GM12878 (cell line): Measurements from ENCODE around the gene DLG2. TPM values are rescaled to one million over a fixed set of nuclear protein-coding genes. Genes with fewer than 3 reads are reported as not detected.

Experiments used
- ATAC-seq: fragments of 200-7000 bp; cut with Tn5 transposase; 3 replicates; pipeline ENCODE4 v1.9.1; 2020; ENCODE audit warnings: mild to moderate bottlenecking, moderate library complexity
- BruUV-seq: library from RNA; stranded (reverse); fragments of 400-500 nt; replicated peaks from 2 replicates; lab custom pipeline; 2021; lab: Mats Ljungman, UMichigan
- CTCF ChIA-PET: fragments of 300-600 bp; sonication (Branson Sonifier 250); formaldehyde crosslinking; extraction: SDS; loops from one replicate; lab custom pipeline; 2021; ENCODE audit warnings: inconsistent platforms; lab: Yijun Ruan, JAX
- POLR2A ChIA-PET: fragments of 350-600 bp; formaldehyde crosslinking; extraction: SDS; loops from one replicate; lab custom pipeline; 2021; ENCODE audit warnings: inconsistent platforms; lab: Charles Lee
- RAD21 ChIA-PET: fragments of 300-600 bp; sonication (Branson Sonifier 250); formaldehyde crosslinking; loops from one replicate; lab custom pipeline; 2023; ENCODE audit warnings: antibody characterized with exemption; ENCODE audit not compliant: unreplicated experiment; lab: Charles Lee
- SMC1A ChIA-PET: fragments of 300-600 bp; sonication (Branson Sonifier 250); formaldehyde crosslinking; loops from one replicate; lab custom pipeline; 2023; ENCODE audit not compliant: unreplicated experiment, uncharacterized antibody; lab: Charles Lee
- DNase-seq: peaks from one replicate; pipeline ENCODE4 v3.0.0-alpha.2; 2011; ENCODE audit warnings: low read depth, low spot score
- FAIRE-seq: peaks from 3 replicates; lab custom pipeline; 2011; peaks lifted over from hg19 to GRCh38; lab: Jason Lieb, UNC
- H2AFZ ChIP-seq: 2 replicates; pipeline ENCODE4 v1.6.0; 2011; ENCODE audit warnings: low read depth, low read length, control low read depth; ENCODE audit not compliant: control insufficient read depth
- H3K27ac ChIP-seq: 2 replicates; pipeline ENCODE4 v1.5.1; 2011; ENCODE audit warnings: control low read depth; ENCODE audit not compliant: control insufficient read depth, insufficient read depth
- H3K27me3 ChIP-seq, 2 experiments: replicated peaks in 1 of 2; 2 replicates each; pipeline versions ENCODE4 v1.6.0 to v1.6.1; 2011; ENCODE audit warnings: low read length in 1 of 2; ENCODE audit not compliant: control insufficient read depth in 2 of 2, insufficient read depth in 2 of 2
- H3K36me3 ChIP-seq, 2 experiments: 2 replicates each; pipeline ENCODE4 v1.5.1; 2011; ENCODE audit warnings: low read length in 1 of 2; ENCODE audit not compliant: control insufficient read depth in 2 of 2, insufficient read depth in 2 of 2
- H3K4me1 ChIP-seq: 2 replicates; pipeline ENCODE4 v1.6.1; 2011; ENCODE audit warnings: mild to moderate bottlenecking, low read length, moderate library complexity, mixed read lengths; ENCODE audit not compliant: control insufficient read depth, insufficient read depth
- H3K4me2 ChIP-seq: 2 replicates; pipeline ENCODE4 v1.6.0; 2011; ENCODE audit warnings: control low read depth; ENCODE audit not compliant: control insufficient read depth, insufficient read depth
- H3K4me3 ChIP-seq: fragments of 200-600 bp; sonication (generic); 2 replicates; pipeline ENCODE4 v1.5.1; 2016
- H3K79me2 ChIP-seq: 2 replicates; pipeline ENCODE4 v1.6.0; 2011; ENCODE audit warnings: low read length; ENCODE audit not compliant: control insufficient read depth, insufficient read depth
- H3K9ac ChIP-seq: 2 replicates; pipeline ENCODE4 v1.8.0; 2011; ENCODE audit warnings: low read length, control low read depth, mixed read lengths; ENCODE audit not compliant: control insufficient read depth, insufficient read depth
- H3K9me3 ChIP-seq: replicated peaks from 3 replicates; pipeline ENCODE4 v1.5.1; 2011; ENCODE audit warnings: mild to moderate bottlenecking, low read length; ENCODE audit not compliant: control insufficient read depth, insufficient read depth
- H4K20me1 ChIP-seq: 2 replicates; pipeline ENCODE4 v1.6.0; 2011; ENCODE audit not compliant: control insufficient read depth, insufficient read depth
- BMI1 ChIP-seq: fragments of 450-650 bp; IDR thresholded peaks from 2 replicates; pipeline ENCODE4 v1.6.1; 2016; ENCODE audit warnings: mild to moderate bottlenecking, moderate library complexity, borderline replicate concordance
- CHD4 ChIP-seq: fragments of 200-600 bp; sonication (generic); IDR thresholded peaks from 2 replicates; pipeline ENCODE4 v1.6.1; 2016; ENCODE audit warnings: mild to moderate bottlenecking
- NR2F1 ChIP-seq: fragments of 450-650 bp; conservative IDR thresholded peaks from 2 replicates; pipeline ENCODE4 v1.6.1; 2017; ENCODE audit warnings: mild to moderate bottlenecking
- PML ChIP-seq: IDR thresholded peaks from 2 replicates; pipeline ENCODE4 v1.6.1; 2012; ENCODE audit warnings: low read length, inconsistent platforms
- POLR2AphosphoS5 ChIP-seq: IDR thresholded peaks from 2 replicates; pipeline ENCODE4 v1.6.1; 2011; ENCODE audit warnings: mild to moderate bottlenecking, low read length, inconsistent platforms
- RB1 ChIP-seq: fragments of 450-650 bp; formaldehyde crosslinking; IDR thresholded peaks from 2 replicates; pipeline ENCODE4 v1.6.1; 2017; ENCODE audit warnings: mild to moderate bottlenecking, borderline replicate concordance
- RBBP5 ChIP-seq: fragments of 200-600 bp; sonication (generic); conservative IDR thresholded peaks from 2 replicates; pipeline ENCODE4 v1.6.1; 2016
- SMAD1 ChIP-seq: fragments of 450-650 bp; IDR thresholded peaks from 2 replicates; pipeline ENCODE4 v1.6.1; 2018; ENCODE audit warnings: mild to moderate bottlenecking, low read depth; ENCODE audit not compliant: partially characterized antibody
- SP1 ChIP-seq: IDR thresholded peaks from one replicate; pipeline ENCODE4 v1.6.1; 2011; ENCODE audit warnings: low read depth, low read length
- SREBF1 ChIP-seq: IDR thresholded peaks from 2 replicates; pipeline ENCODE4 v1.6.1; 2012; ENCODE audit warnings: mild to moderate bottlenecking, low read length
- SUZ12 ChIP-seq: fragments of 200-600 bp; sonication (generic); IDR thresholded peaks from one replicate; pipeline ENCODE4 v1.6.1; 2018; ENCODE audit warnings: antibody characterized with exemption, mild to moderate bottlenecking; ENCODE audit not compliant: unreplicated experiment
- YY1 ChIP-seq: IDR thresholded peaks from 2 replicates; pipeline ENCODE4 v1.6.1; 2011; ENCODE audit warnings: low read depth, mild to moderate bottlenecking, low read length
- ZNF207 ChIP-seq: fragments of 450-650 bp; IDR thresholded peaks from 2 replicates; pipeline ENCODE4 v1.6.1; 2014; ENCODE audit warnings: antibody characterized with exemption, mild to moderate bottlenecking, borderline replicate concordance
- WGBS: methylation state at CpG from one replicate; pipeline ENCODE4 v1.1.6; 2016; ENCODE audit warnings: low lambda C conversion rate; ENCODE audit not compliant: insufficient replicate concordance, insufficient coverage; ENCODE audit errors: missing lambda C conversion rate; 5-methylcytosine and 5-hydroxymethylcytosine counted together
- in situ Hi-C: fragments of 300-500 bp; cut with MboI; formaldehyde crosslinking; loops from 9 replicates; pipeline ENCODE4 v1.14.3; 2018; ENCODE audit warnings: mixed read lengths
- intact Hi-C: fragments of 100-400 bp; cut with micrococcal nuclease; formaldehyde crosslinking; loops from one replicate; pipeline ENCODE4 v1.14.2; 2022; ENCODE audit not compliant: unreplicated experiment
- polyA plus RNA-seq, 11 experiments: library from polyadenylated mRNA; depleted of rRNA in 4 of 11; unstranded in 6 of 11; stranded (reverse) in 5 of 11; fragments of >200 nt; fragmentation: Nextera tagmentation in 4 of 11; fragmentation: Illumina TruSeq in 1 of 11; extraction: Ambion mirVana in 4 of 11; extraction: Trizol in 1 of 11; gene quantifications; 1 replicate in 1 of 11; 2 replicates in 10 of 11; pipeline versions ENCODE4 v1.2.1 to v1.2.3, GENCODE V29; 2011 to 2016; ENCODE audit warnings: inconsistent platforms in 2 of 11, missing spikeins in 2 of 11, low read depth in 1 of 11
- total RNA-seq, 4 experiments: library from RNA; depleted of rRNA in 3 of 4; stranded (reverse); fragments of >200 nt in 3 of 4; fragmentation: Illumina TruSeq in 1 of 4; extraction: Trizol in 1 of 4; gene quantifications; 2 replicates each; pipeline versions ENCODE4 v1.2.1 to v1.2.3, GENCODE V29; 2013 to 2021
- TF ChIP-seq, protein P1 (sequence below): fragments of 450-650 bp; IDR thresholded peaks from 2 replicates; pipeline ENCODE4 v1.6.1; 2016; ENCODE audit warnings: mild to moderate bottlenecking
- TF ChIP-seq, protein P2 (sequence below): fragments of 450-650 bp; IDR thresholded peaks from 2 replicates; pipeline ENCODE4 v1.6.1; 2017; ENCODE audit warnings: mild to moderate bottlenecking
- TF ChIP-seq, protein P3 (sequence below): IDR thresholded peaks from 2 replicates; pipeline ENCODE4 v1.6.1; 2011; ENCODE audit warnings: borderline replicate concordance, low read depth, mild to moderate bottlenecking, moderate library complexity, low read length; ENCODE audit not compliant: insufficient read depth, poor library complexity, severe bottlenecking
- TF ChIP-seq, protein P4 (sequence below): fragments of 450-650 bp; IDR thresholded peaks from 2 replicates; pipeline ENCODE4 v1.6.1; 2018; ENCODE audit warnings: borderline replicate concordance, mild to moderate bottlenecking; ENCODE audit not compliant: partially characterized antibody

Gene DLG2
- total and polyA plus RNA-seq, 10 of the 15 experiments (the other 5 are each of a cell fraction or from before 2014, with no cell fraction given): 0.09 to 0.98 (median 0.35) TPM

DNA sequence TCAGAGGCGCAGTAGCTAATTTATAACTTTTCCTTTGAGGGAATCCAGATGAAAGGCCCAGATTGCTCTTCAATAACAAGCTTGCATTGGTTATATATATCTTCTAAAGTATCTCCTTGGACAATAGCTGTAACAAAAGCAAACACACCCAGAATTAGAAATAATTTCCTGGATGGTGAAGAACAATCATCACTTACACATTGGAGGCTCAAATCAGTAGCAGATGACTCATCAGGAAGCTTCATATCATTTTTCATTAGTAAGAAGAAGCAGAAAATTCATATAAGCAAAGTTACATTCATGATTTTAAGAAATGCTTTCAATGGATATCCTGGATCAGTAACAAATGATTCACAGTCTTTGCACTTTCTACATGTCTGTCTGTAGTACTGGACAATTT is 2167.3 kb downstream of the DLG2 start:
- SMC1A ChIA-PET: no interaction called here
- no peak for ATAC-seq

More for the DNA sequence above, 2167.3 kb downstream of the DLG2 start:
- Histone ChIP-seq H3K79me2 (no peaks in the 10 kb centered on the region), H3K27me3 (no peaks in the 10 kb centered on the region; a peak in 1 of 4 replicates), H3K4me1 (no peaks in the 10 kb centered on the region), H3K27ac (no peak overlapping the region), H3K4me2 (no peak overlapping the region), H2AFZ (no peak overlapping the region), H3K4me3 (no peak overlapping the region), H3K9ac (no peak overlapping the region), H3K9me3 (no peaks in the 10 kb centered on the region), H4K20me1 (no peaks in the 10 kb centered on the region), H3K36me3 (no peaks in the 10 kb centered on the region)
- FAIRE-seq (no peak), DNase-seq (no peak)
- in situ Hi-C loops (no loop called here), intact Hi-C loops (no loop called here)
- BruUV-seq: no TSS peak
- ChIA-PET POLR2A (no interaction called here), CTCF (interaction anchor here (1.3 kb wide), 1 partner anchor 357 kb away, joined by 4 read pairs; no protein-coding TSS in a partner anchor), RAD21 (interaction anchor here (0.6 kb wide), 1 partner anchor 245 kb away, joined by 3 read pairs; no protein-coding TSS in a partner anchor)
- 32% methylated on average over 1 of the region's 1 CpG for WGBS
- TF ChIP-seq YY1: no peak
- no peak for TF ChIP-seq CHD4
- TF ChIP-seq SUZ12: no peak
- no peak for TF ChIP-seq SMAD1
- TF ChIP-seq PML: no peak
- TF ChIP-seq BMI1: no peak
- no peak for TF ChIP-seq NR2F1
- TF ChIP-seq, protein P1, sequence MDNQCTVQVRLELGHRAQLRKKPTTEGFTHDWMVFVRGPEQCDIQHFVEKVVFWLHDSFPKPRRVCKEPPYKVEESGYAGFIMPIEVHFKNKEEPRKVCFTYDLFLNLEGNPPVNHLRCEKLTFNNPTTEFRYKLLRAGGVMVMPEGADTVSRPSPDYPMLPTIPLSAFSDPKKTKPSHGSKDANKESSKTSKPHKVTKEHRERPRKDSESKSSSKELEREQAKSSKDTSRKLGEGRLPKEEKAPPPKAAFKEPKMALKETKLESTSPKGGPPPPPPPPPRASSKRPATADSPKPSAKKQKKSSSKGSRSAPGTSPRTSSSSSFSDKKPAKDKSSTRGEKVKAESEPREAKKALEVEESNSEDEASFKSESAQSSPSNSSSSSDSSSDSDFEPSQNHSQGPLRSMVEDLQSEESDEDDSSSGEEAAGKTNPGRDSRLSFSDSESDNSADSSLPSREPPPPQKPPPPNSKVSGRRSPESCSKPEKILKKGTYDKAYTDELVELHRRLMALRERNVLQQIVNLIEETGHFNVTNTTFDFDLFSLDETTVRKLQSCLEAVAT: no peak
- TF ChIP-seq SP1: no peak
- TF ChIP-seq, protein P2, sequence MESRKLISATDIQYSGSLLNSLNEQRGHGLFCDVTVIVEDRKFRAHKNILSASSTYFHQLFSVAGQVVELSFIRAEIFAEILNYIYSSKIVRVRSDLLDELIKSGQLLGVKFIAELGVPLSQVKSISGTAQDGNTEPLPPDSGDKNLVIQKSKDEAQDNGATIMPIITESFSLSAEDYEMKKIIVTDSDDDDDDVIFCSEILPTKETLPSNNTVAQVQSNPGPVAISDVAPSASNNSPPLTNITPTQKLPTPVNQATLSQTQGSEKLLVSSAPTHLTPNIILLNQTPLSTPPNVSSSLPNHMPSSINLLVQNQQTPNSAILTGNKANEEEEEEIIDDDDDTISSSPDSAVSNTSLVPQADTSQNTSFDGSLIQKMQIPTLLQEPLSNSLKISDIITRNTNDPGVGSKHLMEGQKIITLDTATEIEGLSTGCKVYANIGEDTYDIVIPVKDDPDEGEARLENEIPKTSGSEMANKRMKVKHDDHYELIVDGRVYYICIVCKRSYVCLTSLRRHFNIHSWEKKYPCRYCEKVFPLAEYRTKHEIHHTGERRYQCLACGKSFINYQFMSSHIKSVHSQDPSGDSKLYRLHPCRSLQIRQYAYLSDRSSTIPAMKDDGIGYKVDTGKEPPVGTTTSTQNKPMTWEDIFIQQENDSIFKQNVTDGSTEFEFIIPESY: no peak
- no peak for TF ChIP-seq ZNF207
- TF ChIP-seq, protein P3, sequence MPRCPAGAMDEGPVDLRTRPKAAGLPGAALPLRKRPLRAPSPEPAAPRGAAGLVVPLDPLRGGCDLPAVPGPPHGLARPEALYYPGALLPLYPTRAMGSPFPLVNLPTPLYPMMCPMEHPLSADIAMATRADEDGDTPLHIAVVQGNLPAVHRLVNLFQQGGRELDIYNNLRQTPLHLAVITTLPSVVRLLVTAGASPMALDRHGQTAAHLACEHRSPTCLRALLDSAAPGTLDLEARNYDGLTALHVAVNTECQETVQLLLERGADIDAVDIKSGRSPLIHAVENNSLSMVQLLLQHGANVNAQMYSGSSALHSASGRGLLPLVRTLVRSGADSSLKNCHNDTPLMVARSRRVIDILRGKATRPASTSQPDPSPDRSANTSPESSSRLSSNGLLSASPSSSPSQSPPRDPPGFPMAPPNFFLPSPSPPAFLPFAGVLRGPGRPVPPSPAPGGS: no peak
- no peak for TF ChIP-seq SREBF1
- no peak for TF ChIP-seq RB1
- TF ChIP-seq, protein P4, sequence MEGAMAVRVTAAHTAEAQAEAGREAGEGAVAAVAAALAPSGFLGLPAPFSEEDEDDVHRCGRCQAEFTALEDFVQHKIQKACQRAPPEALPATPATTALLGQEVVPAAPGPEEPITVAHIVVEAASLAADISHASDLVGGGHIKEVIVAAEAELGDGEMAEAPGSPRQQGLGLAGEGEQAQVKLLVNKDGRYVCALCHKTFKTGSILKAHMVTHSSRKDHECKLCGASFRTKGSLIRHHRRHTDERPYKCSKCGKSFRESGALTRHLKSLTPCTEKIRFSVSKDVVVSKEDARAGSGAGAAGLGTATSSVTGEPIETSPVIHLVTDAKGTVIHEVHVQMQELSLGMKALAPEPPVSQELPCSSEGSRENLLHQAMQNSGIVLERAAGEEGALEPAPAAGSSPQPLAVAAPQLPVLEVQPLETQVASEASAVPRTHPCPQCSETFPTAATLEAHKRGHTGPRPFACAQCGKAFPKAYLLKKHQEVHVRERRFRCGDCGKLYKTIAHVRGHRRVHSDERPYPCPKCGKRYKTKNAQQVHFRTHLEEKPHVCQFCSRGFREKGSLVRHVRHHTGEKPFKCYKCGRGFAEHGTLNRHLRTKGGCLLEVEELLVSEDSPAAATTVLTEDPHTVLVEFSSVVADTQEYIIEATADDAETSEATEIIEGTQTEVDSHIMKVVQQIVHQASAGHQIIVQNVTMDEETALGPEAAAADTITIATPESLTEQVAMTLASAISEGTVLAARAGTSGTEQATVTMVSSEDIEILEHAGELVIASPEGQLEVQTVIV: no peak
- no peak for TF ChIP-seq POLR2AphosphoS5
- no peak for TF ChIP-seq RBBP5
